Osteocyte (in vitro differentiated cells): Measurements from ENCODE around the gene UBE2D3. TPM values are rescaled to one million over a fixed set of nuclear protein-coding genes. Genes with fewer than 3 reads are reported as not detected.

ENCODE experiments used
- DNase-seq: peaks from one replicate; pipeline ENCODE4 v3.0.0; 2021; ENCODE audit warnings: mixed read lengths; ENCODE audit not compliant: unreplicated experiment; ENCODE audit errors: extremely low spot score
- H3K27ac Mint-ChIP-seq: one replicate; pipeline ENCODE4 v1.8.0; 2021; ENCODE audit warnings: mild to moderate bottlenecking, mixed read lengths; ENCODE audit not compliant: unreplicated experiment
- H3K27me3 Mint-ChIP-seq: one replicate; pipeline ENCODE4 v1.8.0; 2021; ENCODE audit warnings: mixed read lengths; ENCODE audit not compliant: unreplicated experiment
- H3K36me3 Mint-ChIP-seq: one replicate; pipeline ENCODE4 v1.8.0; 2021; ENCODE audit warnings: mixed read lengths; ENCODE audit not compliant: unreplicated experiment
- H3K4me1 Mint-ChIP-seq: one replicate; pipeline ENCODE4 v1.8.0; 2021; ENCODE audit warnings: mixed read lengths; ENCODE audit not compliant: unreplicated experiment
- H3K4me3 Mint-ChIP-seq: one replicate; pipeline ENCODE4 v1.8.0; 2021; ENCODE audit warnings: mild to moderate bottlenecking, moderate library complexity, mixed read lengths; ENCODE audit not compliant: unreplicated experiment
- H3K9me3 Mint-ChIP-seq: one replicate; pipeline ENCODE4 v1.8.0; 2021; ENCODE audit warnings: mixed read lengths; ENCODE audit not compliant: unreplicated experiment
- total RNA-seq: library from RNA; stranded (reverse); gene quantifications from 2 replicates; pipeline ENCODE4 v1.2.1, GENCODE V29; 2021
- TF ChIP-seq, protein P1 (sequence below): fragments of 200-600 bp; sonication (generic); IDR thresholded peaks from 2 replicates; pipeline ENCODE4 v1.5.0; 2021; ENCODE audit warnings: antibody characterized with exemption, mild to moderate bottlenecking, moderate library complexity

UBE2D3 gene
- total RNA-seq, 1 donor from 2014 or later = 247 TPM

DNA sequence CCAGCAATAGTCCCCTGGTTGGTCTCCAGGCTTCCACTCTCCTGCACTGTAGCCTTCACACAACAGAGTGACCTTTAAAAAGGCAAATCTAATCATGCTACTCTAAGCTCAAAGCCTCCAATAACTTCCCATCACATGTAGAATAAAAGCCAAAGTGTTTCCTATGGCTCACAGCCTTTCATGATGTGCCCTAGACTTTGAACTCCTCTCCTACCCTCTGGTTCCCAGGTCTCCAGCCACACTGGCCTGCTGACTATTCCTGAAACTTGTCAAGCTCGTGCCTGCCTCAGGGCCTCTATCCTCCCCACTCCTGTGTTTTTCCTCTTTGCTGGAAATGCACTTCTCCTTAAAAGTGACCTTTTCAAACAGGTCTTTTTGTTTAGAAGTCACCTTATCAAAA, 69.7 kb downstream of the UBE2D3 start:
- H3K27ac Mint-ChIP-seq = no peak overlapping the region

DNA sequence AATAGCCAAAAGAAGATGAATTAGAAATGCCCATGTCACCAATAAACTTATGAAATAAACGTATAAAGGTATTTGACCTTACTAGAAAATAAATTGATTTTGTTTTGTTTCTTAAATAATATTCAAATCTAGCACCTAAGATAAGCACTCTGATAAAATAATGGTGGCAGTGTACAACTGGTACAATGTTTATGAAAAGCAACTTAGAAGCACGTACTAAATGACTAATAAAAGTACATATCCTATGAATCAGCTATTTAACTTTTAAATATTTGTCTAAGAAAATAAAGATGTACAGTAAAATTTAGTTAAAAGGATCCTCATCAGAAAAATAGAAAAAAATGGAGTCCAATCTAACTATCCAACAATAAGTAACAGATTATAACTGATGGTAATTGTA, 73.3 kb downstream of the UBE2D3 start:
- Mint-ChIP-seq H3K27ac (no peak overlapping the region), H3K36me3 (peaks cover 3% of the 10 kb centered on the region), H3K9me3 (peaks cover 4% of the 10 kb centered on the region), H3K27me3 (no peaks in the 10 kb centered on the region), H3K4me3 (no peak overlapping the region), H3K4me1 (peaks cover 2% of the 10 kb centered on the region)
- TF ChIP-seq, protein P1, sequence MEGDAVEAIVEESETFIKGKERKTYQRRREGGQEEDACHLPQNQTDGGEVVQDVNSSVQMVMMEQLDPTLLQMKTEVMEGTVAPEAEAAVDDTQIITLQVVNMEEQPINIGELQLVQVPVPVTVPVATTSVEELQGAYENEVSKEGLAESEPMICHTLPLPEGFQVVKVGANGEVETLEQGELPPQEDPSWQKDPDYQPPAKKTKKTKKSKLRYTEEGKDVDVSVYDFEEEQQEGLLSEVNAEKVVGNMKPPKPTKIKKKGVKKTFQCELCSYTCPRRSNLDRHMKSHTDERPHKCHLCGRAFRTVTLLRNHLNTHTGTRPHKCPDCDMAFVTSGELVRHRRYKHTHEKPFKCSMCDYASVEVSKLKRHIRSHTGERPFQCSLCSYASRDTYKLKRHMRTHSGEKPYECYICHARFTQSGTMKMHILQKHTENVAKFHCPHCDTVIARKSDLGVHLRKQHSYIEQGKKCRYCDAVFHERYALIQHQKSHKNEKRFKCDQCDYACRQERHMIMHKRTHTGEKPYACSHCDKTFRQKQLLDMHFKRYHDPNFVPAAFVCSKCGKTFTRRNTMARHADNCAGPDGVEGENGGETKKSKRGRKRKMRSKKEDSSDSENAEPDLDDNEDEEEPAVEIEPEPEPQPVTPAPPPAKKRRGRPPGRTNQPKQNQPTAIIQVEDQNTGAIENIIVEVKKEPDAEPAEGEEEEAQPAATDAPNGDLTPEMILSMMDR = no peak
- no peak for DNase-seq

More for the DNA sequence above, 69.7 kb downstream of the UBE2D3 start:
- Mint-ChIP-seq H3K9me3 (peaks cover 4% of the 10 kb centered on the region), H3K27me3 (no peaks in the 10 kb centered on the region), H3K36me3 (peaks cover 3% of the 10 kb centered on the region), H3K4me1 (peaks cover 18% of the 10 kb centered on the region), H3K4me3 (no peak overlapping the region)
- TF ChIP-seq, protein P1 = no peak
- no peak for DNase-seq

DNA sequence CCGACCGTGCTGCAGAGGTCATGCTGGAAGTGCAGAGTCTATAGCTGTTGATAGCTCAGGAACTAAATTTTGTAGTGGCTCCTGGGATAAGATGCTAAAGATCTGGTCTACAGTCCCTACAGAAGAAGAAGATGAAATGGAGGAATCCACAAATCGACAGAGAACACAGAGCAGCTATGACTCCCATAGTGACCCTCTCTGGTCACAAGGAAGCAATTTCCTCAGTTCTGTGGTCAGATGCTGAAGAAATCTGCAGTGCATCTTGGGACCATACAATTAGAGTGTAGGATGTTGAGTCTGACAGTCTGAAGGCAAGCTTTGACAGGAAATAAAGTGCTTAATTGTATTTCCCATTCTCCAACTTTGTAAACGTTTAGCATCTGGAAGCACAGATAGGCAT, 75.4 kb downstream of the UBE2D3 start:
- Mint-ChIP-seq H3K4me1 (no peaks in the 10 kb centered on the region), H3K27ac (no peak overlapping the region), H3K27me3 (no peaks in the 10 kb centered on the region), H3K4me3 (no peak overlapping the region), H3K9me3 (peaks cover 4% of the 10 kb centered on the region), H3K36me3 (peaks cover 3% of the 10 kb centered on the region)
- DNase-seq = no peak
- TF ChIP-seq, protein P1 = no peak

Other genes with a start within 250 kb of the UBE2D3 start
- 26.1 and 27.3 TPM in 2 replicates for gene MANBA, start 66.6 kb downstream of the UBE2D3 start, total RNA-seq
- 27.2 and 30.4 TPM in 2 replicates for gene CISD2, start 41.4 kb upstream of the UBE2D3 start, total RNA-seq
- gene SLC9B1, start 192.2 kb upstream of the UBE2D3 start, total RNA-seq = 1.0 and 1.8 TPM in 2 replicates
- gene SLC9B2, start 249.2 kb upstream of the UBE2D3 start, total RNA-seq = 19.9 and 21.6 TPM in 2 replicates